ENCODE results near the gene FOSL1.

- TF ChIP-seq POLR2A (IDR thresholded peaks at IDR 0.05; ENCODE audit: low read depth, low read length) (no peak), TAF1 (IDR thresholded peaks at IDR 0.05; ENCODE audit: borderline replicate concordance, low read depth, low read length) (no peak), POLR2AphosphoS5 (IDR thresholded peaks at IDR 0.05; ENCODE audit: low read depth, low read length) (no peak)
Measured at GRCh38 chr11:65912845-65913244, 12.7 kb upstream of the FOSL1 start.

Measured in GM12892 (cell line).